Measurements from ENCODE around the gene ZSWIM6.

The ZSWIM6 gene

DNA sequence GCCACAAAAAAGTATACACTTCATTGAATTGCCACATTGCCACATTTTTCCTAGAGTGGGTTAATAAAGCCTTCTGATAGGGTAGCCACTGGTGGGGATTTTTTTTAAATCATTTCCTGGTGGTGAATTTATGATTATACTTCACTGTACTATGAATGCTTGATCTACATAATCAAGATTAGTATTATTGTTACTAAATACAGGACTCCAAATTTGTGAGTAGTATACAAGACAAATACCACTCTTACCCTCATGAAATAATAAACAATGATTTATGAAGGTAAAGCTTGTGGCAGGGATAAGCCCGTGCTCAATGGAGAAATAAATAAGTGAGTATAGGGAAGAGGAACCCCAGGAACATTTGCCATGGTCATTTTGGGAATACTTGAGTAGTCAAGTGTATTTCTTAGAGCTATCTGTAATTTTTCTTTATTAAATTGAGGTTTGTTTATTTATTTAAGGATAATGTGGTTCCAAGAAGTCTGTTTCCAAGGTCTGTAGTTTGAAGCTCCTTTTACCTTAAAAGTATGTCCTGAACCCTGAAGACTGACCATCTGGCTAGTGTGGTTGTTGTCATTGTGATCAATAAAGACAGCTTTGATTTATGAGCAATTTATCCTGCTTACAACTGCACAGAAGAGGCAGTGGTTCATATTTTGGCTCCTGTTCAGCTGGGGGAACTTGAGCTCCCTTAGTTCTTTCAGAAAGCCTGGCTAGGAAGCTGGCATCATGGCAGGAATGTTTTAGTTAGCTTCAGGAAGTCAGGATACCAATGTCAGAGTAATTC is 118.6 kb downstream of the ZSWIM6 start:
- no peak for DNase-seq

- no peak for DNase-seq
These were observed 123.3 kb downstream of the ZSWIM6 start for GRCh38 chr5:61455179-61456006.

GRCh38 chr5:61460471-61460870 is 128.4 kb downstream of the ZSWIM6 start:
- no peak for DNase-seq

- no peak for DNase-seq
These were observed 129.4 kb downstream of the ZSWIM6 start for GRCh38 chr5:61461417-61461816.

DNA sequence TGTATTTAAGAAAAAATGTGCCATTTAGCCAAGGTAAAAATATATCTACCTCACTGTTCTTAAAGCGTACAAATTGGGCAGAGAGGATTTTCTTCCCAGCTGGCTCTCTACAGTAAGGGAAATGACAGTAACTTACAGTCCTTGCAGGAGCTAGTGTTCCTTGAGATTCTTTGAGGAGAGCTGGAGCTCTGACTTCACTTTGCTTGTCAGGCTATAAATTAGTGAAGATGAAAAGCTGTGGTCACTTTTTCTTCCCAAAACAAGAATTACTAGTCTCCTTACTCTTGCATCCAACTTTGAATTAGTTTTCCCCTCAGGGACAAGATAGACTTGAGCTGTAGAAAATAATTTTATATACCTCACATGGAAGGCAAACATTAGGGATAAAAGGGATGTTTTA is 129.9 kb downstream of the ZSWIM6 start:
- DNase-seq, result no peak

- no peak for DNase-seq
These were observed 131.5 kb downstream of the ZSWIM6 start for GRCh38 chr5:61463596-61463995.

GRCh38 chr5:61464512-61464911 is 132.5 kb downstream of the ZSWIM6 start:
- DNase-seq, result no peak

GRCh38 chr5:61465066-61465465 is 133.0 kb downstream of the ZSWIM6 start:
- no peak for DNase-seq

DNA sequence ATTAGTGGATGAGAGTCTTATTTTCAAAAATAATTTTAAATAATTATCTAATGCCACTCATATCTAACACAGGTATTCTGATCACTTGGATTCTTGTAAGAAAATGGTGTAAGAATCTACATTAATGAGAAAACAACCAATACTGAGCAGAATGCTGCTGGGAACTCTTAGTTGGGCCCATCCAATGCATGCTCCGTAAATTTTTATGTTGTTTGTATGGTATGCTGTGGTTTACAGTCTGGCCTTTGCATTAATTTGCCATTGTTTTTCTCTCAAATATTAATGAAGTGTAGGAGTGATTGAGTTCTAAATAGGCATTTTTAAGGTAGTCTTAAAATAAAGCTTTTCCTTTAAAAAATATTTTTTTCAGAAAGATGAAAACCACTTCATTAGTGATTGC is 133.4 kb downstream of the ZSWIM6 start:
- no peak for DNase-seq

GRCh38 chr5:61466017-61466416 is 134.0 kb downstream of the ZSWIM6 start:
- no peak for DNase-seq

DNA sequence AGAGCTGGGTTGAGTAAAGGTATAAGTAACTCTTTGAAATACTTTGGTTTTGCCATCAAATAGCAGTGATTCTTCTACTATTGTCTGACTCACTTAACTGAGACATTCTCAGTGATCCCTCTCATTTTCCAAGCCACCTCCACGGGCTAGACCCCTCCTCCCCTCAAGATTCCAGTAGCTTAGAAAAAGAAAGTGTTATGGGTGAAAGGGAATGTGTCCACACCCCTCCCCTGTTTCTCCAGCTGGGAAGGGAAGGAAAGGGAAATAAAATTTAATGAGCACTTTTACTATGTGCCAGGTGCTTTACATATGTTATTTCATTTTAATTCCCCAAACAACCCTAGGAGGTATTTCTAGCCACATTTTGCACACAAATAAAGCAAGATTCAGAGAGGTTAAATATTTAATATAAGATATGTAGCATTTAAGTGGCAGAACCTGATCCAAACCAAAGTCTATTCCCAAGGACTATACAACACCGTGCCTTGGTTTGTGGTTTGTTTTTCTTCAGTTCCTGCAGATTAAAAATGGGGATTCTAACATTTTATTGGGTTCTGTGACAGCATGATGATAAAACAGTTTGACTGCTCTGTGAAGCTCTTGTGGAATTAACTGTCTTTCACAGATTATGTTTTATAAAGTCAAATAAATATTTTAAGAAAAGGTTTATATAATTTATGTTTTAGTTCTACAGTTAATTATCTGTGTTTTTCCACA is 135.9 kb downstream of the ZSWIM6 start:
- no peak for DNase-seq

DNA sequence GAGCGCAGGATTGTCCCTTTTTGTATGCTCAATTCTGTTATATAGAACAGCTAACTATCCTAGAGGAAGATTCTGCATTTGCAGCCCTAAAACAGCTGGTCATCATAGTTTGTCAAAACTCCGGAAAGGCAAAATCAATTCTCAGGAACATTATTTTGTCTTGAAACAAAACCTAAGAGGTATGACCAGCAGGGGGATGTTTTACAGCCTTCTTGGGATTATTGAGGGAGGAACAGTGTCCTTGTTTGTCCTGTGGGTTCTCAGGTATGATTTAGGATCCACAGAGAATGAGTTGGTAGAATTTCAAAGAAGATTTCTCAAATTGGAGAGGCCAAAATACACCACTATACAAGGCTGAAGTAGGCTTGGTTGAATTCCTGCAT is 136.4 kb downstream of the ZSWIM6 start:
- DNase-seq, result no peak

DNA sequence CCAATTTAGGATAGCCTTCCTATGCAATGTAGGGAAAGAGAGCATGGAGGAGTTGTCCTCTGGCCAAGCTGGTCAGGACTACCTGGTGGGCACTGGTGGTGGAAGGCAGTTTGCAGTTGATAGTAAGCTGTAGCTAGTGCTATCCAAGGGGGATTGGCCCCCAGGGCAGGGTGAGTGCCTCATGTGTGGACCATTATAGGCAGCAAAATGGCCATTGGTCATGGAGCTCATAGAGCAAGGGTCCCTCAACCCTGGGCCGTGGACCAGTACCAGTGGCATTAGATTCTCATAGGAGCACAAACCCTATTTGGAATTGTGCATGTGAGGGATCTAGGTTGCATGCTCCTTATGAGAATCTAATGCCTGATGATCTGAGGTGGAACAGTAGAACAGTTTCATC is 139.3 kb downstream of the ZSWIM6 start:
- no peak for DNase-seq

DNA sequence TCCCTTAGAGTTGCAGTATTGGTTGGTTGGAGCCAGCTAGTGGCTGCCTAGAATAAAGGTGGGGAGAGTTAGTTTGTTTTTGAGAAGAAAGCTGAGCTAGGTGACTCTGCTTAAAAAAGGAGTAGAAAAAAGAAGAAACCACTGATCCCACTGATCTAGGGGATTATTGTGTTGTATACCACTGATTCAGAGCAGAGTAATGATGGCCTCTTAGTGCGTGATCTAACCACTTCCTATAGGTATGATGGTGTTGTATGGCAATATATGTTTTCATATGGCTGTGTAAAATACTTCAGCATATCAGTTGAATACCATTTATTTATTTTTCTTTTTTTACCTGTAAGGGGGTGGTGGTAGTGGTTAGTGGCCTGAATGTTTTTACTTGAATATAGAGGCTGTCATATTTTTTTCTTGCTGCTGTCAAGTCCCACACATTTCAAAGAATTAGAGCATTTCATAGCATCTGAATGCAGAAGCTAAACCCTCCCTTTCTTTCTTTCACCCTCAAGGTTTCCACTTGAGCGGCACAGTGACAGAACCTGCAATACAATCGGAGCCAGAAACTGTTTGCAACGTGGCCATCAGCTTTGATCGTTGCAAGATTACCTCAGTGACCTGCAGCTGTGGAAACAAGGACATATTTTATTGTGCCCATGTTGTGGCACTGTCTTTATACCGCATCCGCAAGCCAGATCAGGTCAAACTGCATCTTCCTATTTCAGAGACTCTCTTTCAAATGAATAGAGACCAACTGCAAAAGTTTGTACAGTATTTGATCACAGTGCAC is 140.3 kb downstream of the ZSWIM6 start:
- DNase-seq, result no peak

GRCh38 chr5:61474746-61475145 is 142.7 kb downstream of the ZSWIM6 start:
- DNase-seq, result no peak

DNA sequence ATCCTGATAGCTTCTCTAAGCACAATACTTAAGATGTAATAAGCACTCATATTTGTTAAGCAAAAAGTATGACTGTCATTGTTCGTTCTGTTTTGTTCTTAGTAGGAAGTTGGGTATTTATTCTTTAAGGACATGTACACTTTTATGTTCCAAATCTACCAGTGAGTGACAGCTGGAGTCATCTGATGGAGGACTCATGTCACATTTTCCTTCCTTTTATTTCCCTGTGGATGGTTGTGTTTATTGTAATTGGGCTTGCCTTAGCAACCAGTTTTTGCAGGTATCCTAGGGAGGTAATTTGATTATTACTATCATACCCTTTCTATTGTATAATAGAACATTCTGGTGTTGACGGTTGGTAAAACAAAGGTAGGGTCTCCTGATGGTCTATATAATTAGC is 145.7 kb downstream of the ZSWIM6 start:
- DNase-seq, result no peak

- no peak for DNase-seq
These were observed 148.0 kb downstream of the ZSWIM6 start for GRCh38 chr5:61479850-61480614.

- no peak for DNase-seq
These were observed 150.9 kb downstream of the ZSWIM6 start for GRCh38 chr5:61482980-61483379.

GRCh38 chr5:61486476-61486875 is 154.4 kb downstream of the ZSWIM6 start:
- no peak for DNase-seq

DNA sequence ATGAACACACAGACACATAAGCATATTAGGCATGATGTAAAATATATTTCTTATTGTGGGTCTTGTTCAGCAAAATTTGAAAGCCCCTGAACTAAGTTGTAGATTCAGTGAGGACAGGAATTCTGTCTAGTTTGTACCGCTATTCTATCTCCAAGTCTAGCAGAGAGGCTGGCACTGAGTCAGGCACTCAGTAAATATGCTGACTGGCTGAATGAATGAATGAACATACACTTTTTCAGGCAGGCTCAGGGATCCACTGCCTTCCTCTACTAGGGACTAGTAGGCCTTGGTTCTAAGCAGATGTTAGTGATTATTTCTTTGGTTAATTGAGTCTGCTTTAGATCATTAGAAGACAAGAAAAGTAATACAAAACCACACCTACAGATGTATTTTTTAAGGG is 157.5 kb downstream of the ZSWIM6 start:
- DNase-seq, result no peak

- DNase-seq, result no peak
These were observed 159.8 kb downstream of the ZSWIM6 start for GRCh38 chr5:61491861-61492260.

DNA sequence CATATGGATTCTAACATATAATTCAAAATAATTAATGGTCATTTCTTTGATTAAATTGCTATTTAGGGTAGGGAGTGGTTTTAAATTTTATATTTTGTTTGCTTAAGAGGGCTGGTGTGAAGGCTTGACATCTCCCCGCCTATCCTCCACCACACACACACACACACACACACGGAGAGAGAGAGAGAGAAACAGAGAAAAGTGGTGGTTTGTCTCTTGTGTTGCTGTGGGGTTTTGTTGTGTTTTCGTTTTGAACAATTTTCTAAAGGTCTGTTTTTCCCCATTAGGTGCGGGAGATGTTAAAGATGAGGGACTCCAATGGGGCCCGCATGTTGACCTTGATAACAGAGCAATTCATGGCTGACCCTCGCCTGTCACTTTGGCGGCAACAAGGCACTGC is 161.9 kb downstream of the ZSWIM6 start:
- no peak for DNase-seq

Measured in cortex of kidney (tissue), 1 donor.